Stimulated activated CD8-positive, alpha-beta memory T cell treated with anti-CD3 and anti-CD28 coated beads, Interleukin-4, amount 100 ng/mL, for 24 hours (primary cell): ENCODE data around the gene GALR2.

ENCODE experiments used
- DNase-seq: peaks from one replicate; pipeline ENCODE4 v3.0.0-alpha.2; 2020; ENCODE audit warnings: low read depth

GALR2 gene

DNA sequence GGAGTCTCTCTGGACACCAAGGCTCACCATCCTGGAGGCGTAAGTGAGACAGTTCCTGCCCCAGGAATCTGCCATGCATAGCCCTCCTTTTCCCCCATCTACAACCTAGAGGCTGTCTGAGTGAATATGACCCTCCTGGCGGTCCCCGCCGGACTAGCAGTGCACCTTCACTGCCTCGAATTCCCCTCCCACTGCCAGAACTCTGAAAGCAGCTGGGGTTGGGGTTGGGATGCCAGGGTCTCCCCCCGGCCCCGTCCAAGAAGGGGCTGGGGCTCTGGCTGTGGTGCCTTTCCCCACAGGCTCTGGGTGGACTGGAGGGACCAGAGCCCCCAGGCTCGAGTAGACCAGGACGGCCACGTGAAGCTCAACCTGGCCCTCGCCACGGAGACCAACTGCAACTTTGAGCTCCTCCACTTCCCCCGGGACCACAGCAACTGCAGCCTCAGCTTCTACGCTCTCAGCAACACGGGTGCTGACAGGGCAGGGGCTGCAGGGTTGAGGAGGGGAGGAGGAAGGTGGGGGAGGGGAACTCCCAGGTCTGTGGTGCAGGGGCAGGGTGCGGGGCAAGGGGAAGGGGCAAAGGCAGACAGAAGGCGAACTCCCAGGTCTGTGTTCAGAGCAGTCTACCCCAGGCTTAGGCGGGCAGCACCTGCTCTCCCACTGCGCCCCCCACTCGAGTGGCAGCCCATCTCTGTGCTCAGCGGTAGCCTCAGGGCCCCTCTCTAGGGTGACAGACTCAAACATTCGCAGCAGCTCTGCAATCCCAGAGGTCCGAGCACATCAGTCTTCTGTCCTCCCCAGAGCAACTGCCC, 5.6 kb downstream of the GALR2 start:
- no peak for DNase-seq

DNA sequence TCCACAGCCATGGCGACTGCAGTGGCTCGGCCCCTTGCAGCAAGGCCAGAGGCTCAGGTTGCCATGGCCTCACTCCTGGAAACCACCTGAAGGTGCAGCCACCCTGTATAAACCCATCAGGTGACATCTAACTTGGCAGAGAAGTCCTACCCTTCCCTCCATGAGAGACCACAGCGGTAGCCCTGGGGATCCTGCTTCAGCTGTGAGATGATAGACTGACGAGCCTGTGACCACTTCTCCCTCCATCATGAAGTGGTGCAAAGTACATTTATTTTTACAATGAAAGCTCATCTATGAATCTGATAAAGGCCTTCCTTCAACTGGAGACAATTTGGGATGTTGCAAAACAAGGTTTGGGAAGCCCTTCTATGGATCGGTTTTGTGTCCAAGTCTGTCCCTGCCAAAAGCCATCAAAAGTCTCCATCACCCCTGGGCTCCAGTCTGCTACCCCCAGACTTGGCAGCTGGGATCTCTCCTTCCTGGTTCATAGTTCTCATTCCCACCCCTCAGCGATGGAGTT, 6.2 kb downstream of the GALR2 start:
- DNase-seq: no peak

DNA sequence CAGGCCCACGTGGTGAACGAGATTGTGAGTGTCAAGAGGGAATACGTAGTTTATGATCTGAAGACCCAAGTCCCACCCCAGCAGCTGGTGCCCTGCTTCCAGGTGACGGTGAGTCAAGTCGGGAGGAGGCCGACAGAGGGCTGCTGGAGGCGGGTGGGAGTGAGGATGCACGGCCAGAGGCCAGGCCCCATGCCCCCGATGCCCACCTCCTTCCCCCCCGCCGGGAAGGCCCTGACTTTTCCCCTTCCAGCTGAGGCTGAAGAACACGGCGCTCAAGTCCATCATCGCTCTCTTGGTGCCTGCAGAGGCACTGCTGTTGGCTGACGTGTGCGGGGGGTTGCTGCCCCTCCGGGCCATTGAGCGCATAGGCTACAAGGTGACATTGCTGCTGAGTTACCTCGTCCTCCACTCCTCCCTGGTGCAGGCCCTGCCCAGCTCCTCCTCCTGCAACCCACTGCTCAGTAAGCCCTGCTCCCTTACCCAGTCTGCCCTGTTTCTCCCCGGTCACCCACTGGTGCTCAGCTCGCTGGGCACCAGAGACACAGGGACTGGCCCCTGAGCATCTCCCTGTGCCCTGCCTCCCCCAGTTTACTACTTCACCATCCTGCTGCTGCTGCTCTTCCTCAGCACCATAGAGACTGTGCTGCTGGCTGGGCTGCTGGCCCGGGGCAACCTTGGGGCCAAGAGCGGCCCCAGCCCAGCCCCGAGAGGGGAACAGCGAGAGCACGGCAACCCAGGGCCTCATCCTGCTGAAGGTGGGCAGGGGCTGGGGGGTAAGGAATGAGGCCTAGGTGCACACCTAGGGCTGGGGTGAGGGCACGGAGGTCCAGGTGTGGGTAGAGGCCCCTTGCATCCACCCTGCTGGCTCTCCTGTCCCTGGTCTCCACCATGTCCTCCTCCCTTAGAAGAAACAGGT, 7.0 kb downstream of the GALR2 start:
- no peak for DNase-seq

DNA sequence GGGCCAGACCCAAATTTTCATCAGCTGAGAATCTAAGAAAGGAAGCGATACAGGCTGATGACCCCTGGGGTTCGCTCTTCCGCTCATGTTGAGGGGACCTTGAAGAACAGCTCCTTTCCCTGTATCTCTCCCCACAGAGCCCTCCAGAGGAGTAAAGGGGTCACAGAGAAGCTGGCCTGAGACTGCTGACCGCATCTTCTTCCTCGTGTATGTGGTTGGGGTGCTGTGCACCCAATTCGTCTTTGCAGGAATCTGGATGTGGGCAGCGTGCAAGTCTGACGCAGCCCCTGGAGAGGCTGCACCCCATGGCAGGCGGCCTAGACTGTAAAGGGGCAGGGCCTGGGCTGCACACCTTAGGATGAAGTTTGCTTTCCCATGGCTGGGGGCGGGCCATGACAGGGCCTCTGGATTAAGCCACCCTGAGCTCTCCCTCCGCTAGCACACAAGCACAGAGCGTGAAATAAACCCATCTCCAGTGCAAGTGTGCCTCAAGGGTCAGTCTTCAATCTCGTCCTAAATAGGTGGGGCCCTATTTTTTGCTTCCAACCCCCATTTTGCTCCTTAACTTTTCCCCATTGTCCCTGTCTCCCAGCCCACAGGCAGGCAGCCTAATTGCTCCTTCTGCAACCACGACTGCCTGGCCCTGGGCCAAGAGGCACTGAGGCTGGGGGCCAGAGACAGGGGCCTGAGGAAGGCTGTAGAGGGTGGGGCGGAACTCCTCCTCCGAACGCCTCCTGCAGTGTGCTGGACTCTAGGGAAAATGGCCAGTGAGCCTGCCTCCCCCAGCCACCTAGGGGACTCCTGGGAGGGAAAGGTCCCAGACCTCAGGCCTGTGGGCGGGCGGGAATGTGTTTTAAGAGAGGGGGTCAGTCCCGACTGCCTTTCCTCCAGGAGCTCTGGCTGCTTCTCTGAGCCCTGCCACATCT, 8.0 kb downstream of the GALR2 start:
- DNase-seq: no peak

DNA sequence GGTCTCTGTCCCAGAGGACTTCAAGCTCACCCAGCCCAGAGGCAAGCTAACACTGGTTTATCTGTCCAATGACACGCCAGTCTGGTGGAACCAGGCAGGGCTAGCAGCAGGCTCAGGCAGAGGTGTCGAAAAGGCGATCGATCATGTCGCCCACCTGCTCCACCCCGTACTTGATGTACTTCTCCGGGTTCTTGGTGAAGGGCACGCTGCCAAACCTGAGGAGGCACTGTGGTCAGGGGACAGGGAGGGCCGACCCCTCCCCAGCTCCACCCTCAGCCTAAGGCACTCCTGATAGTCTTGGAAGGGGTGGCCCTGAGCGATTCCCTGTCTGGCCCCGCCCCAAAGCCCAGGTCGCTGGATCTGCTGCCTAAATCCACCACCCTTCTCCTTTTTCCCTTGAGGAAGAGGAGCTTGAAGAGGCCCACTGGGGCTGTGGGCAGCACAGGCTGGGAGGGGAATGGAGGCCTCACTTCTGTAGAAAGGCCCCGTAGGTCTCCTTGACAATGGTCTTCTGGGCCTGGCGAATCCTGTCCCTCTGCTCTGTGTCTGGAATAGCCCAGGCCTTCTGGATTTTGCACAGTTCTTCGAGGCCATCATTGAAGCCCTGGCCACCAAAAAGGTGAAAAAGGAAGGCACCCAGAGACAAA, 9.1 kb downstream of the GALR2 start:
- DNase-seq: no peak

DNA sequence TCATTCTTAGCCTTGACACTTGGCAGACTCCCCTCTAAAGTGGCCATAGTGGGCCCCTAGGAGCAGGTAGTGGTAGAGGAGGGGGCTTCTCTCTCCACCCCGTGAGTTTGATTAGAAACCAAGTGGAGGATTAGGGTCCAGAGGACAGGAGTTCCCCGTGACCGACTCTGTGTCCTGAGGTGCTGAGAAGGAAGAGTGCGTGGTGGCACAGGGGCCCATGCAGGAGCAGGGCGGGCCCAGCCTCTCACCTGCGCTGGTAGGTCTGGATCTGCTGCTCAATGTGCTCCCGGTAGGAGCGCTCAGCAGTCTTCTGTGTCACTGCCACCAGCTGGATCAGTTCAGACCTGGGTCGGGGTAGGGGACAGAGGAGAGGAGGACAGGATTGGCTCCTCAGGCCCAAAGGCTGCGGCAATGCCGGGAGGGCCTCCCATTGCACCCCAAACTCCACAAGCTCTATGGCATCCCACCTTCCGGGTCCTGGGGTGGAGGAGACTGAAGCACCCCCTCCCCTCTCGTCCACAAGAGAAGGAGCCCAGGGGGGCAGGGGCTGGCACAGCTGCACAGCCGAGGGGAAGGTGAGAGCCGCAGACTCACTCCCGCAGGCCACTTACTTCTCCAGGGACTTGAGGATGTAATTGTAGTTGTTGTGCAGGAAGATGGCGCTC, 10.6 kb downstream of the GALR2 start:
- no peak for DNase-seq

DNA sequence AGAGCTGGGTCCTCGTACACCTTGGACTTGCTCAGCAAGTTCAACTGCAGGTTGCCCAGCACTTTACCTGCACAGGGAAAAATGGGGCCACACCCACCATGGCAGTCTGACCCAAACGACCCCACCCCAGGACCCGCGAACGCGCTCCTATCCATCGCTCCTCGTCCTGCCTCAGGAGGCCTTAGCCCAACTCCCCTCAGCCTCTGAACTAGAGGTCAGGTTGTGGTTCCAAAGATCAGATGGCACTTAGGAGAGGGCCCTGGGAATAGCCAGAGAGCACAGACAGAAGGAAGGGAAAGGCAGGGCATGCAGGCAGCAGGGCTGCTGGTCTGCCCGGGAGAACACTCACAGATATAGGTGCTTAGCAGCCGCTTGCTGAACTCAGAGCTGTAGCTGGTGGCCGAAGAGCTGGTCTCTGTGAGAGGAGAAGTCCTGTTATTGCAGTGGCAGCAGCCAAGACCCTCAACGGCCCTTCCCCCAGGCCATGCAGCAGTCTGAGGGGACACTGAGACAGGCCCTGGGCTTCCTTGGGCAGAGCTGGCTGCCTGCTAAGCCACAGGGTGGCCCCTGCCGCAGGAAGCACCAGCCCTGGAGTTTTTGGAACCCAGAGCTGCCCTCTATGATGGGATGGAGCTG, 11.3 kb downstream of the GALR2 start:
- DNase-seq: no peak

DNA sequence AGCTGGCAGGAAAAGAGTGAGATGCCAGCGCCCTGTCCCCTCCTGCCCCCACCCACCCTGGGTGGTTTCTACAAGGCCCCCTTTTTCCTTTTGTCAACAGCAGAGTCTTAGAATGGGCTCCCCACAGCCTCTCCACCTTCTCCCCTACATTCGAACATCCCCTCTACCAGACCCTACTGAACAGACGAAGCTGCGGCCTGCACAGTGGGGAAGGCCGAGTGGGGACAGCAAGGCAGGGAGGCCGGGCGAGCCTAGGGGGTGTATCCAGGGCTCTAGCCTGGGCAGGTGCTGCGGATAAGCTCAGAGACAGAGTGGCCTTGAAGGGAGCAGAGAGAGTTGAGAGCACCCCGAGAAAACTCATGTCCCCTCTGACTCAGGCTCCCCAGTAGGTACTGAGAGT, 11.8 kb downstream of the GALR2 start:
- DNase-seq: no peak

DNA sequence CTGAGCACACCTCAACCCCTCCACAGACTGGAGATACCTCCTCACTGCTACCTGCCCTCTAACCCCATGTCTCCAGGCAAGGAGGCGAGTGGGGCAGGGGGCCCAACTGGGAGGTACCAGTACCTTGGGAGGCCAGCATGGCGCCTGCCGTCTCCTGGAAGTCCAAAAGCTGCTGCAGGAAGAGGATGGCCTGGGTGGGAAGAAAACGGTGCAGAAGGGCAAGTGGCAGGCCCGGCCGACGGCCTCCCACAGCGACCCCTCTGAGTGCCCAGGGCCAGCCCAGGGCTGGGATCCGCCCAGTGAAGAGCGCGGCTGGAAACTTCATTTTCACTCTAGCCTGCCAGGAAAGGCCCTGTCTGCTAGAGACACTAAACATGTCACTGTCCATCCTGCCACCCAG, 12.9 kb downstream of the GALR2 start:
- DNase-seq: no peak

DNA sequence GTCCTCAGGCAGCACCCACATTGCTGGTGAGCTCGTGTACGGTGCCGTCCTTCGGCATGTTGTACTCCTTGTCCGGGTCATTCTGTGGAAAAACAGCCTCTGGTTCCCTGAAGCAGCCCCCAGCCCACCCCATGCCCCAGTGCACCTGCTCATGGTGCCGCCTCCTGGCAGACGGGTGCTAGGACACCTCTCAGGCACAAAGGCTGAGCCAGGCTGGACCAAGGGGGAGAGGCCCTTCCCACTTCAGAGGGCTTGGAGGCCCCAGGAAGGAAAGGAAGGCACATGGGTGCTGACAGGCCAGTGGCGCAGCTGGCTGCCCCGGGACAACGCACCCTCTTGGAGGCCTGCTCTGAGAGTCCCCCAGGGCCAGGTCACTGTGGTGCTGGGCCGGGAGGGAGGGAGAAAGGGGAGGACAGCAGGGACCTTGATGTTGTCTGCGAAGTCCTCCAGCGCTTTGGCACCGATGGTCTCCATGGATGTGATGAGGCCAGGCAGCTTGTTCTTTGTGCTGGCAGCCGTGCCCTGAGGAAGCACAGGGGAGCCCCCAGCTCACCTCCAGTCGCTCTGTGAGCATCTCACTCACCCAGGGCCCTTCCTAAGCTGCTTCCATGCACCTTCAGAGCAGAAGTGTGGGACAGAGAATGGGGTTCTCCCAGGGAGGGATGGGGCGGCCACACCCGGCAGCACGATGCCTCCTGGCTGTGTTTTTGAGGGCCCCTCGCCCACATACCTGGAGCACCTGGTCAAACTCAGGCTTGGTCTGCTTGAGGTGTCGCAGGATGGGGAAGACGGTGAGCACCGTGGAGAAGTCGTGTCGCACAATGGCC, 13.7 kb downstream of the GALR2 start:
- DNase-seq: no peak

DNA sequence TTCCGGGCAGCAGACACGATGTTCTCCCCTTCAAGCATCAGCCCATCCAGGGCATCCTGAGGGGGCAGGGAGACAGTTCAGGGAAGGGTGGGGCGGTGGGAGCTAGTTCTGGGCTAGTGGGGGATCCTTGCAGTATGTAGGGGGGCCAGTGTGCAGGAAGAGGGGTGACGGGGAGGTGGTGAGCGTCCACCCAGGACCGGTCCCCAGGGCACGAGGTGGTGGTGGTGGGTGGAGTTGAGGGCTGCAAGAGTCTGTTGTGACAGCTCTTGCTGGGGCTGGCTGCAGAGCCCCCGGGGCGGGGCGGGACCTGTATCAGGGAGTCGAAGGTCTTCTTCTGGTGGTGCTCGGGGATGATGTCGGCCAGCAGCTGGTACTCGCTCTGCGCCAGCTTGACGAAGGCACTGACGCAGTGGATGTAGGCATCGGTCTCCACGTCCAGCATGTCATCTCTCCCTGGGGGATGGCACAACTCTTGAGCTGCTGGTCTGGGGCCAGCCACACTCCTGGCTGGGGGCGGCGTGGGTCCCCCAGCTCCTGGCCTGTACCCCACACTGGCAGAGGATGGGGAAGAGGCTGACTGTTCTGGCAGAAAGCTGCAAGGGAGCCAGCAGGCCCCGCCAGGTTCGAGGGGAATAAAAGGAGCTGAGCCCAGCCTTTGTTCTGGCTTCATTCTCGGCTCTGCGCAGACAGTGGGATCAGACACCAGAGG, 14.4 kb downstream of the GALR2 start:
- DNase-seq: no peak

DNA sequence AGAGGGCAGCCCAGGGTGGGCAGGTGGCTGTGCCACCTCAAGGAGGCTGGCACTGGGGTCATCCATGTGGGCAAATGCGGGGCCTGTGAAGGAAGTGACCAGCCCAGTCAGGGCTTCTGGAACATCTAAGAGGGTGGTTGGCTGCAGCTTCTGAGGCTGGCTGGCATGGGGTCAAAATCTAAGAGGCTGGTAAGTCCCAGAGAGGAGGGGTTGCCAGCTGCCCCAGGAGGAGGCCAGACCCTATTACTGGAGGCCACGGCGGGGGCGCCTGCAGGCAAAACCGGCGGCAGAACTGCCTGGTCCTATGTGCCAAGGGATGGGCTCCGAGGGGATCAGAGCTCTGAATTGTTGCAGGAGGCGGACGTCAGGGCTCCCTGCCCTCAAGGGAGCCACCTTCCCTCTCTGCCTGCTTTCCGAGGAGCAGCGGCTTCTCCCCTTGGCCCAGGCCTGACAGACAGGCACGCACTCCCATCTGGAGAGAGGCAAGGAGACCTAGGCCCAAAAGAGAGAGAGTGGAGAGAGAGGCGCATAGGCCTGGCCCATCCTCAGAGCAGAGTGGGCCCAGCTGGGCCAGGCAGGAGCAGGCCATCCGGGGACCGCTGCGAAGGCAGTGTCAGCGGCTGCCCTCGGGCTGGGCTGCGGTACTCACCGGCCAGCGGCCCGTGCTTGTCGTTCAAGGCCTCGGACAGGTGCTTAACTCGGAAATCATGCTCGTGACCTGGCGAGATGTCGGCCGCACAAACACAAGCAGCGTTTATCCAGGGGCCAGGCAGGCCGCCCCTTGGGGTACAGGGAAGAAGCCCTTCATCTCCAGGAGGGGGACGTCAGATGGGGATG, 15.3 kb downstream of the GALR2 start:
- no peak for DNase-seq

DNA sequence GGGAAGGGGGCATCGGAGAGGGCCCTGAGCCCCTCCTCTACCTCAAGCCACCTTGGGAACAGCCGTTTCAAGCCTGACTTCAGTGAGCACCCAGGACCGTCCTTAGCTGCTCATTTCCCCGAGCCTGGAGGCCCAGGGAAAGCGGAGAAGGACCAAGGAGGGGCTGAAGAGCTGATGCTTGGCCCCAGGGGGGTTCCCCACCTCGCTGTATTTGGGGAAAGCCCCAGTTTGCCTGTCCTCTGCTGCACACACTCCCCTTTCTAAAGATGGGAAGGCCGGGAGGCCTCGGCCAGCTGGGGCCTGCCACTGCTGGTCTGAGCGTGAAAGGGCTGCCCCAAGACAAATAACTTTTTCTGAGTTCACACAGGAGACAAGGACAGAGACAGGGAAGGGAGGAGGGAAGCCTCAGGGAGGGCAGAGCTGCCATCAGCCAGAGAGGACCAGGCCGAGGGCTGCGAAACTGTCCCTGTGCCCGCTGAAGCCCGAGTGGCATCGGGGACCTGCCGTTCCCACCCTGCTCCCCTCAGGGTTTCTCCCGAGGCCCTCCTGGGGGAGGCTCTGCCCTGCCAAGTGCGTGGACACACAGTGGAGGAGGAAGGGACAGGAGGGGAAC, 16.0 kb downstream of the GALR2 start:
- DNase-seq: no peak

DNA sequence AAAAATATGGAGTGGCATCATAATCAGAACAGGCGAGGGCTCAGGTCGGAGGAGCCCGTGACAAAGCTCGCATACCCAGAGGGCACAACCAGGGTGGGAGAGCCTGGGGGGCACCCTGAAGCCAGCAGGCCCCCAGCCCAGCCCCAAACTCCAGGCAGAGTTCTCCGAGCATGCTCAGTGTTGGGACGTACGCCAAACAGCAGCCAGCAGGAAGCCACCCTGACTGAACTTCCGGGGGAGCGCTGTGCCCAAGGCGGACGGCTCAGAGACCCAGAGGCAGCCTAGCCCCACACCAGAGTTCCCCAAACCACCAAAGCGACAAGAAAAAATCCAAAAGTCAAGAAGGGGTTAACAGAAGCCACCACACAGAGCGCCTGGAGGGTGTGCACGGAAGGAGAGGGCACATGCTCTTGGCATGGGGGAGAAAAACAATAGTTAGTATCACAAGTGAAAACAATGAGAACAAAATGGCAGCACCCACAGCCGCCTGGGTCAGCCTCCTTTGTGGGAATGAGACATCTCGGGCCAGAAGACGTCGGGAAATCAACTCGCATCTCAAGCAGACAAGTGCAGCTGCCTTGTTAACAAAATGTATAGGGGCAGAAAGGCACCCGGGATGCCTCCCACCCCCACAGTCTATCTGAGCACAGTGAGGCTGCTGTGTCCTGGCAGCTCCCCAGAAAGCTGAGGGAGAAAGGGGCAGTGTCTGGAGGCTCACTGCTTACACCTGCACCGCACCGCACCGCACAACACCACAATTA, 17.1 kb downstream of the GALR2 start:
- no peak for DNase-seq

DNA sequence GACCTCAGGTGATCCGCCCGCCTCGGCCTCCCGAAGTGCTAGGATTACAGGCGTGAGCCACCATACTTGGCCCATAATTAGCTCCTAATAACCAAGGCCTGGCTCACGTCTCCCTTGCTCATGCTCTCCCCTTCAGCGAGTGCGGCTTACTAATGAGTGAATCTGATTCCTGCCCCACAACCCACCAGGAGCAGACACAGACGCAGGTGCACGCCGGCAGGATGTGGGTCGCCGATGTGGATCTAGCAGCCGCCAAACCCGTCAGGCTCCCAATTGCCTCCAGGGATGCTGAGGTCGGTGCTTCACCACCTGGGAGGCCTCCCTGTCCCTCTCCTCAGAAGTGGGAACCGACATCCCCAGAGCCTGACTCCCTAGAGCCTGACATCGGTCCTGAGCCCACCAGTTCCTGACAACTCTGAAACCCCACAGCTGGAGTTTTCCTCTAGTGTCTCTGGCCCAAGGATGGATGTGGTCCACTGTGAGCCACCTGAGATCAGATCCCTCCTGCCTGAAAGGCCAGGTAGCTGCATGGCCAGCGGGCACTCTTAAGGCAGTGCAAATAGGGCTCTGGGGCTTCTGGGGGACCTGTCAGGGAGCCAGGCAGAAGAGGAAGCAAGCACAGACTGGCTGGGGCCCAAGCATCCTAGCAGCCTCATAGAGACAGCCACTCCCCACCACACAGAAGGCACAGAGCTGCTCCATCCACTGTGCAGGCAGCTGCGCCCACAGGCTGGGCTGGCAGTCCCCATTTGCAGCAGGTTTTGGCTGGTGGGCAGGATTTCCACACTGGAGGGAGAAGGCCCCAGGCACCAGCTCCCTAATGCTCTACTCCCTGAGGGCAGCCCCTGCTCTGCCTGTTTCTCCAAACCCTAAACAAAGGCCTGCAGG, 18.2 kb downstream of the GALR2 start:
- no peak for DNase-seq

DNA sequence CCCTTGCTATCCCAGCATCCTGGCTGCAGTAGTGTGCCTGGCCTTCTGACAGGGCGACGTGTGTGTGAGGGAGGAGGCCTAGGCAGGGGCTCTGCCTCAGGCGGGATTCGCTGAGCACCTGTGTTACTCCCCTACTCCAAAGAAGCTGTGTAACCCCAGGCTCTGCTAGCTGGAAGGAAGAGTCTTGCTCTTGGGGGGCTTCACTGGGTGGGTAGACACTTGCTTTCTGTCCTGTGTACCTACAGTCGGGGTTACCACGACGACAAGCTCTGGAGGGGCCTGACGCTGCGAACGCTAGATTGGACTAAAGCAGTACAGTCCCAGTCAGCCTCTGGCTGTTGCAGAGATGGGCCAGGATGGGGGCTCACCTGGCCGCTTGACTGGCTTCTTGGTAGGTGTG, 19.5 kb downstream of the GALR2 start:
- DNase-seq: no peak
